T1000 (cell line): ENCODE results near the gene CCDC12.

Experiments
- DNase-seq: peaks from one replicate; lab custom pipeline; 2025; ENCODE audit warnings: mixed read lengths; lab: John Stamatoyannopoulos, UW

CCDC12 gene

GRCh38 chr3:46955157-46955556 is 21.4 kb downstream of the CCDC12 start:
- no peak for DNase-seq

- no peak for DNase-seq
Observed at GRCh38 chr3:46954178-46954577, 22.4 kb downstream of the CCDC12 start.

- DNase-seq, result no peak
Observed at GRCh38 chr3:46953234-46954010, 23.1 kb downstream of the CCDC12 start.

GRCh38 chr3:46952813-46953212 is 23.7 kb downstream of the CCDC12 start:
- no peak for DNase-seq

- no peak for DNase-seq
Observed at GRCh38 chr3:46950650-46951241, 25.8 kb downstream of the CCDC12 start.

GRCh38 chr3:46950177-46950576 is 26.4 kb downstream of the CCDC12 start:
- no peak for DNase-seq

GRCh38 chr3:46948830-46949671 is 27.5 kb downstream of the CCDC12 start:
- DNase-seq, result no peak

GRCh38 chr3:46947981-46948791 is 28.4 kb downstream of the CCDC12 start:
- no peak for DNase-seq

GRCh38 chr3:46947546-46947901 is 29.0 kb downstream of the CCDC12 start:
- no peak for DNase-seq

- DNase-seq, result no peak
Observed at GRCh38 chr3:46946856-46947545, 29.5 kb downstream of the CCDC12 start.

GRCh38 chr3:46946416-46946815 is 30.1 kb downstream of the CCDC12 start:
- DNase-seq, result no peak

GRCh38 chr3:46944191-46944590 is 32.4 kb downstream of the CCDC12 start:
- DNase-seq, result no peak

GRCh38 chr3:46943237-46944187 is 33.0 kb downstream of the CCDC12 start:
- no peak for DNase-seq

- DNase-seq, result no peak
Observed at GRCh38 chr3:46942481-46943236, 33.9 kb downstream of the CCDC12 start.

- no peak for DNase-seq
Observed at GRCh38 chr3:46942076-46942475, 34.5 kb downstream of the CCDC12 start.

GRCh38 chr3:46939578-46940445 is 36.7 kb downstream of the CCDC12 start:
- DNase-seq, result no peak

GRCh38 chr3:46938118-46938517 is 38.4 kb downstream of the CCDC12 start:
- no peak for DNase-seq

GRCh38 chr3:46936733-46937250 is 39.8 kb downstream of the CCDC12 start:
- no peak for DNase-seq
